HUDEP-2 (cell line): Measurements from ENCODE around the gene CYP2S1.

ENCODE experiments used
- DNase-seq, 76 experiments: peaks; one replicate each; lab custom pipeline; 2025; ENCODE audit not compliant: unreplicated experiment in 76 of 76; lab: John Stamatoyannopoulos, UW

CYP2S1 gene

DNA sequence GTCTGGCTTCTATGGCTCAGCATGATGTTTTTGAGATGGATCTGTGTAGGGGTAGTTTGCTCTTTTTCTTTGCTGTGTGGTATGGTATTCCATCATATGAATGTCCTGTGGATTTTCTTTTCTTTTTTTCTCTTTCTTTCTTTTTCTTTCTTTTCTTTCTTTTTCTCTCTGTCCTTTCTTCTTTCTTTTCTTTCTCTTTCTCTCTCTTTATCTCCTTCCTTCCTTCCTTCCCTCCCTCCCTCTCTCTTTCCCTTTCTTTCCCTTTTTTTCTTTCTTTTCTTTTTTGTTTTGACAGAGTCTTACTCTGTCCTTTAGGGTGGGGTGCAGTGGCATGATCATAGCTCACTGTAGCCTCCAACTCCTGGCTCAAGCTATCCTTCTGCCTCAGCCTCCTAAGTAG lies 62.2 kb downstream of the CYP2S1 start:
- no peak for DNase-seq
